K562 (cell line): Measurements from ENCODE around the gene GPN3. TPM values are rescaled to one million over a fixed set of nuclear protein-coding genes. Genes with fewer than 3 reads are reported as not detected.

Experiments
- ATAC-seq: fragments of 200-7000 bp; cut with Tn5 transposase; 3 replicates; pipeline ENCODE4 v1.9.1; 2020; ENCODE audit warnings: moderate library complexity
- BruUV-seq: library from RNA; stranded (reverse); fragments of 400-500 nt; replicated peaks from 2 replicates; lab custom pipeline; 2021; lab: Mats Ljungman, UMichigan
- CTCF ChIA-PET: fragments of 300-600 bp; formaldehyde crosslinking; extraction: SDS; loops from one replicate; lab custom pipeline; 2021; ENCODE audit warnings: low intra/inter-chr PET ratio; lab: Yijun Ruan, JAX
- POLR2A ChIA-PET: fragments of 300-600, 350-650 bp; sonication (Branson Sonifier 250); formaldehyde crosslinking; extraction: SDS; loops from one replicate; lab custom pipeline; 2021; ENCODE audit warnings: antibody characterized with exemption, inconsistent platforms; lab: Yijun Ruan, JAX
- DNase-seq, 4 experiments: peaks; one replicate each; pipeline versions ENCODE4 v3.0.0 to v3.0.0-alpha.2; 2011 to 2018; ENCODE audit warnings: low spot score in 3 of 4, mixed read lengths in 3 of 4; ENCODE audit errors: extremely low read depth in 1 of 4
- FAIRE-seq: peaks from 2 replicates; lab custom pipeline; 2011; peaks lifted over from hg19 to GRCh38; lab: Jason Lieb, UNC
- H2AFZ ChIP-seq: 2 replicates; pipeline ENCODE4 v1.6.0; 2011; ENCODE audit warnings: low read depth, low read length, control low read depth, inconsistent platforms
- H3K27ac ChIP-seq: fragments of 200-600 bp; 3 replicates; pipeline ENCODE4 v1.8.0; 2011; ENCODE audit warnings: low read depth, mild to moderate bottlenecking, control low read depth, inconsistent platforms, low read length, moderate library complexity, mixed read lengths; ENCODE audit errors: extremely low read depth
- H3K27me3 ChIP-seq, 2 experiments: fragments of 300-600 bp in 1 of 2; 2 replicates in 1 of 2; 3 replicates in 1 of 2; pipeline versions ENCODE4 v1.6.0 to v1.8.0; 2011; ENCODE audit warnings: inconsistent platforms in 2 of 2, low read length in 2 of 2, mild to moderate bottlenecking in 1 of 2, mixed read lengths in 1 of 2, moderate library complexity in 1 of 2; ENCODE audit not compliant: control insufficient read depth in 2 of 2, insufficient read depth in 2 of 2
- H3K36me3 ChIP-seq: fragments of 300-600 bp; 3 replicates; pipeline ENCODE4 v1.8.0; 2011; ENCODE audit warnings: mild to moderate bottlenecking, low read length, inconsistent platforms; ENCODE audit not compliant: control insufficient read depth, insufficient read depth
- H3K4me1 ChIP-seq, 2 experiments: fragments of 200-600 bp in 1 of 2; replicated peaks in 1 of 2; 2 replicates in 1 of 2; 3 replicates in 1 of 2; pipeline versions ENCODE4 v1.5.1 to v1.8.0; 2011; ENCODE audit warnings: inconsistent platforms in 2 of 2, low read length in 2 of 2, mild to moderate bottlenecking in 1 of 2, mixed read lengths in 1 of 2, moderate library complexity in 1 of 2; ENCODE audit not compliant: control insufficient read depth in 2 of 2, insufficient read depth in 2 of 2
- H3K4me2 ChIP-seq: 2 replicates; pipeline ENCODE4 v1.6.1; 2011; ENCODE audit warnings: low read length, control low read depth, inconsistent platforms, mixed read lengths; ENCODE audit not compliant: insufficient read depth
- H3K4me3 ChIP-seq: fragments of 200-600 bp; sonication (generic), shearing (Covaris generic); 2 replicates; pipeline ENCODE4 v1.5.1; 2016; ENCODE audit warnings: control low read depth, inconsistent platforms
- H3K79me2 ChIP-seq: fragments of 200-600 bp; 3 replicates; pipeline ENCODE4 v1.8.0; 2011; ENCODE audit warnings: low read length, inconsistent platforms; ENCODE audit not compliant: control insufficient read depth, insufficient read depth
- H3K9ac ChIP-seq, 2 experiments: 2 replicates each; pipeline versions ENCODE4 v1.6.0 to v1.6.1; 2011; ENCODE audit warnings: low read depth in 2 of 2, low read length in 2 of 2, control low read depth in 1 of 2, inconsistent platforms in 1 of 2, mild to moderate bottlenecking in 1 of 2, mixed read lengths in 1 of 2; ENCODE audit not compliant: insufficient read depth in 1 of 2
- H3K9me1 ChIP-seq: one replicate; pipeline ENCODE4 v1.6.0; 2011; ENCODE audit warnings: inconsistent platforms, mild to moderate bottlenecking, low read length, moderate library complexity; ENCODE audit not compliant: control insufficient read depth, insufficient read depth
- H3K9me3 ChIP-seq: replicated peaks from 2 replicates; pipeline ENCODE4 v1.5.1; 2011; ENCODE audit warnings: low read depth, low read length, inconsistent platforms; ENCODE audit not compliant: control insufficient read depth, insufficient read depth
- H4K20me1 ChIP-seq: replicated peaks from 2 replicates; pipeline ENCODE4 v1.6.1; 2011; ENCODE audit warnings: low read length, inconsistent platforms, mixed read lengths; ENCODE audit not compliant: control insufficient read depth, insufficient read depth
- C11orf30 ChIP-seq: fragments of 450-650 bp; IDR thresholded peaks from 2 replicates; pipeline ENCODE4 v1.6.1; 2016; ENCODE audit warnings: low read depth, mild to moderate bottlenecking
- IRF2 ChIP-seq: sonication (generic); formaldehyde crosslinking; IDR thresholded peaks from 2 replicates; pipeline ENCODE4 v1.8.1; 2022; ENCODE audit warnings: mild to moderate bottlenecking, missing genetic modification reagents
- MAFF ChIP-seq: IDR thresholded peaks from 2 replicates; pipeline ENCODE4 v1.6.1; 2012; ENCODE audit warnings: low read length, improper control_type of control experiment
- MAFG ChIP-seq: fragments of 450-650 bp; conservative IDR thresholded peaks from 2 replicates; pipeline ENCODE4 v1.6.1; 2016; ENCODE audit warnings: missing genetic modification characterization, missing compliant biosample characterization
- MAFK ChIP-seq: IDR thresholded peaks from 2 replicates; pipeline ENCODE4 v1.6.1; 2011; ENCODE audit warnings: low read length, improper control_type of control experiment
- MAZ ChIP-seq, 2 experiments: fragments of 450-650 bp in 1 of 2; sonication (generic) in 1 of 2; formaldehyde crosslinking; IDR thresholded peaks in 1 of 2; conservative IDR thresholded peaks in 1 of 2; 2 replicates each; pipeline versions ENCODE4 v1.4.0 to v1.5.0; 2020; ENCODE audit warnings: mild to moderate bottlenecking in 1 of 2, missing genetic modification reagents in 1 of 2
- NELFE ChIP-seq: IDR thresholded peaks from 2 replicates; pipeline ENCODE4 v1.6.1; 2011; ENCODE audit warnings: mild to moderate bottlenecking; ENCODE audit not compliant: insufficient read depth, insufficient read length
- ZNF316 ChIP-seq: fragments of 450-650 bp; IDR thresholded peaks from 2 replicates; pipeline ENCODE4 v1.6.1; 2016
- WGBS: fragments of 100-300 bp; shearing (Covaris generic); methylation state at CpG from one replicate; pipeline ENCODE4 v1.1.6; 2016; ENCODE audit warnings: low coverage, mixed read lengths; ENCODE audit not compliant: insufficient coverage; ENCODE audit errors: missing lambda C conversion rate; 5-methylcytosine and 5-hydroxymethylcytosine counted together
- in situ Hi-C: fragments of 300-500 bp; cut with MboI; formaldehyde crosslinking; loops from 4 replicates; pipeline ENCODE4 v1.15.0; 2018; ENCODE audit warnings: inconsistent platforms, mixed read lengths
- intact Hi-C: fragments of 100-400 bp; cut with micrococcal nuclease; formaldehyde crosslinking; loops from 2 replicates; pipeline ENCODE4 v1.14.2; 2022
- polyA plus RNA-seq, 8 experiments: library from polyadenylated mRNA; depleted of rRNA in 4 of 8; stranded (reverse) in 5 of 8; unstranded in 3 of 8; fragments of >200 nt; fragmentation: Nextera tagmentation in 2 of 8; fragmentation: Illumina TruSeq in 1 of 8; extraction: Ambion mirVana in 2 of 8; extraction: Trizol in 1 of 8; gene quantifications; 2 replicates each; pipeline versions ENCODE4 v1.2.1 to v1.2.3, GENCODE V29; 2011 to 2014; ENCODE audit warnings: inconsistent platforms in 1 of 8, missing spikeins in 1 of 8
- total RNA-seq, 7 experiments: library from RNA; depleted of rRNA in 6 of 7; stranded (reverse); fragments of >200 nt in 6 of 7; fragmentation: Illumina TruSeq in 2 of 7; extraction: Trizol in 2 of 7; gene quantifications; 2 replicates each; pipeline versions ENCODE4 v1.2.1 to v1.2.3, GENCODE V29; 2011 to 2021; ENCODE audit warnings: low replicate concordance in 1 of 7
- TF ChIP-seq, protein P1 (sequence below): sonication (generic); formaldehyde crosslinking; IDR thresholded peaks from 2 replicates; pipeline ENCODE4 v1.5.0; 2020; ENCODE audit warnings: missing genetic modification reagents

GPN3 gene
- total and polyA plus RNA-seq, 9 of the 15 experiments (the other 6 are each of a cell fraction or from before 2014, with no cell fraction given): 35.8 to 123 (median 64.2) TPM

- Histone ChIP-seq H4K20me1 (no peaks in the 10 kb centered on the region), H3K4me1 (peaks cover 9 to 13% of the 10 kb centered on the region in 2 experiments; a peak in 3 of 5 replicates), H3K4me3 (no peak overlapping the region), H3K9me3 (no peaks in the 10 kb centered on the region), H3K4me2 (no peak overlapping the region), H3K79me2 (peaks cover 35% of the 10 kb centered on the region), H3K9ac (peak overlapping the region in 1 of 2 experiments; percentile 83; a peak in 1 of 4 replicates), H3K27me3 (no peaks in the 10 kb centered on the region), H3K27ac (peak overlapping the region; percentile 39), H3K9me1 (no peaks in the 10 kb centered on the region), H3K36me3 (peaks cover 71% of the 10 kb centered on the region), H2AFZ (0 out of 2 replicates have a peak overlapping the region, but pooled peaks have one; percentile 87)
- no TSS peak for BruUV-seq
- WGBS: 85% methylated on average over 1 of the region's 1 CpG
- POLR2A ChIA-PET: interaction anchor here (2.0 to 2.7 kb wide), 2 partner anchors 11 to 17 kb away, joined by 14 to 22 read pairs; partner anchors contain the start of genes FAM216A and GPN3
- CTCF ChIA-PET: interaction anchor here (1.9 to 3.6 kb wide), 3 partner anchors 150 to 437 kb away, joined by 12 to 30 read pairs (median 15); no protein-coding TSS in a partner anchor
- no peak for FAIRE-seq
- intact Hi-C loops: loop anchor here (2.0 to 5.0 kb wide), 3 partner anchors 18 to 436 kb away; partner anchors contain the start of genes FAM216A and GPN3
- no peak for ATAC-seq
- no peak for DNase-seq
- in situ Hi-C loops: loop anchor here (5.0 kb wide), 1 partner anchor 376 kb away; no protein-coding TSS in a partner anchor
- peak; percentile 67; the same call in 1 of the 2 replicates for TF ChIP-seq C11orf30
- no peak for TF ChIP-seq MAZ (CRISPR knock-in tag; conservative IDR thresholded peaks at IDR 0.05 in 1 of 2, IDR thresholded peaks at IDR 0.05 in 1 of 2)
- TF ChIP-seq, protein P1, sequence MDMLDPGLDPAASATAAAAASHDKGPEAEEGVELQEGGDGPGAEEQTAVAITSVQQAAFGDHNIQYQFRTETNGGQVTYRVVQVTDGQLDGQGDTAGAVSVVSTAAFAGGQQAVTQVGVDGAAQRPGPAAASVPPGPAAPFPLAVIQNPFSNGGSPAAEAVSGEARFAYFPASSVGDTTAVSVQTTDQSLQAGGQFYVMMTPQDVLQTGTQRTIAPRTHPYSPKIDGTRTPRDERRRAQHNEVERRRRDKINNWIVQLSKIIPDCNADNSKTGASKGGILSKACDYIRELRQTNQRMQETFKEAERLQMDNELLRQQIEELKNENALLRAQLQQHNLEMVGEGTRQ: 0 out of 2 replicates have a peak, but pooled peaks have one; percentile 5
- TF ChIP-seq MAFG: 0 out of 2 replicates have a peak, but pooled peaks have one; percentile 12
- TF ChIP-seq IRF2 (CRISPR knock-in tag): no peak
- peak; percentile 74 for TF ChIP-seq ZNF316
- no peak for TF ChIP-seq NELFE
- peak; percentile 45 for TF ChIP-seq MAFF
- 0 out of 2 replicates have a peak, but pooled peaks have one; percentile 21 for TF ChIP-seq MAFK
- TF ChIP-seq, all 486 proteins: peak for 6
These were observed 16.8 kb downstream of the GPN3 start for GRCh38 chr12:110451263-110451662.
